Bladder microvascular endothelial cell (primary cell): ENCODE results near the gene HACL1. TPM values are rescaled to one million over a fixed set of nuclear protein-coding genes. Genes with fewer than 3 reads are reported as not detected.

Source experiments
- total RNA-seq: library from RNA; depleted of rRNA; stranded (reverse); fragments of >200 nt; gene quantifications from 2 replicates; pipeline ENCODE4 v1.2.3, GENCODE V29; 2014

The HACL1 gene
- total RNA-seq: 19.3 and 32.8 TPM in 2 replicates

GRCh38 chr3:15601399-15602145, at the start of gene HACL1, which contains the start of gene BTD:
Gene HACL1 (minus strand): TSS chr3:15601569. CDS start chr3:15601463, 106 bp downstream.
Gene BTD (plus strand): TSS chr3:15601745. CDS start chr3:15635440, 33,695 bp downstream.

GRCh38 chr3:15521573-15521965, 79.8 kb downstream of the HACL1 start, which contains the start of gene COLQ:
Gene COLQ (minus strand): TSS chr3:15521706. CDS start chr3:15521625, 81 bp downstream.

Other genes with a start within 250 kb of the HACL1 start
- 16.8 and 23.1 TPM in 2 replicates for gene METTL6, start 174.0 kb downstream of the HACL1 start, total RNA-seq
- 16.4 and 21.3 TPM in 2 replicates for gene EAF1, start 174.0 kb downstream of the HACL1 start, total RNA-seq
- 0.16 and 1.7 TPM in 2 replicates for gene COLQ, start 79.9 kb downstream of the HACL1 start, total RNA-seq
- 21.0 and 39.1 TPM in 2 replicates for gene BTD, start 176 bp upstream of the HACL1 start, total RNA-seq
- gene ANKRD28, start 196.4 kb upstream of the HACL1 start, total RNA-seq: 88.1 and 126 TPM in 2 replicates